Osteocyte (in vitro differentiated cells): ENCODE results near the gene LPIN1. TPM values are rescaled to one million over a fixed set of nuclear protein-coding genes. Genes with fewer than 3 reads are reported as not detected.

Source experiments
- DNase-seq: peaks from one replicate; pipeline ENCODE4 v3.0.0; 2021; ENCODE audit warnings: mixed read lengths; ENCODE audit not compliant: unreplicated experiment; ENCODE audit errors: extremely low spot score
- H3K27ac Mint-ChIP-seq: one replicate; pipeline ENCODE4 v1.8.0; 2021; ENCODE audit warnings: mild to moderate bottlenecking, mixed read lengths; ENCODE audit not compliant: unreplicated experiment
- H3K27me3 Mint-ChIP-seq: one replicate; pipeline ENCODE4 v1.8.0; 2021; ENCODE audit warnings: mixed read lengths; ENCODE audit not compliant: unreplicated experiment
- H3K36me3 Mint-ChIP-seq: one replicate; pipeline ENCODE4 v1.8.0; 2021; ENCODE audit warnings: mixed read lengths; ENCODE audit not compliant: unreplicated experiment
- H3K4me1 Mint-ChIP-seq: one replicate; pipeline ENCODE4 v1.8.0; 2021; ENCODE audit warnings: mixed read lengths; ENCODE audit not compliant: unreplicated experiment
- H3K4me3 Mint-ChIP-seq: one replicate; pipeline ENCODE4 v1.8.0; 2021; ENCODE audit warnings: mild to moderate bottlenecking, moderate library complexity, mixed read lengths; ENCODE audit not compliant: unreplicated experiment
- H3K9me3 Mint-ChIP-seq: one replicate; pipeline ENCODE4 v1.8.0; 2021; ENCODE audit warnings: mixed read lengths; ENCODE audit not compliant: unreplicated experiment
- CTCF ChIP-seq: fragments of 200-600 bp; sonication (generic); IDR thresholded peaks from 2 replicates; pipeline ENCODE4 v1.5.0; 2021; ENCODE audit warnings: antibody characterized with exemption, mild to moderate bottlenecking, moderate library complexity
- total RNA-seq: library from RNA; stranded (reverse); gene quantifications from 2 replicates; pipeline ENCODE4 v1.2.1, GENCODE V29; 2021

LPIN1 gene
- total RNA-seq, 1 donor from 2014 or later: 26.7 TPM

- Mint-ChIP-seq H3K4me3 (no peak overlapping the region), H3K27me3 (no peaks in the 10 kb centered on the region), H3K9me3 (no peaks in the 10 kb centered on the region), H3K4me1 (peaks cover 19% of the 10 kb centered on the region), H3K36me3 (no peaks in the 10 kb centered on the region), H3K27ac (no peak overlapping the region)
- TF ChIP-seq CTCF: no peak
- no peak for DNase-seq
These were observed 46.5 kb upstream of the LPIN1 start for GRCh38 chr2:11699686-11700670.

GRCh38 chr2:11701206-11701605, 45.2 kb upstream of the LPIN1 start:
- no peaks in the 10 kb centered on the region for H3K27me3 Mint-ChIP-seq
- no peak overlapping the region for H3K4me3 Mint-ChIP-seq
- no peaks in the 10 kb centered on the region for H3K36me3 Mint-ChIP-seq
- DNase-seq: no peak
- H3K27ac Mint-ChIP-seq: no peak overlapping the region
- peaks cover 19% of the 10 kb centered on the region for H3K4me1 Mint-ChIP-seq
- H3K9me3 Mint-ChIP-seq: peaks cover 7% of the 10 kb centered on the region
- TF ChIP-seq CTCF: no peak

GRCh38 chr2:11701751-11702301, 44.6 kb upstream of the LPIN1 start:
- no peak for DNase-seq
- Mint-ChIP-seq H3K4me1 (peaks cover 17% of the 10 kb centered on the region), H3K36me3 (no peaks in the 10 kb centered on the region), H3K4me3 (no peak overlapping the region), H3K27me3 (no peaks in the 10 kb centered on the region), H3K27ac (no peak overlapping the region), H3K9me3 (peaks cover 9% of the 10 kb centered on the region)
- no peak for TF ChIP-seq CTCF

GRCh38 chr2:11702946-11703345, 43.5 kb upstream of the LPIN1 start:
- no peak for TF ChIP-seq CTCF
- no peak overlapping the region for H3K4me3 Mint-ChIP-seq
- no peak for DNase-seq

GRCh38 chr2:11703700-11704099, 42.7 kb upstream of the LPIN1 start:
- DNase-seq: no peak
- TF ChIP-seq CTCF: no peak
- no peaks in the 10 kb centered on the region for H3K27me3 Mint-ChIP-seq
- H3K36me3 Mint-ChIP-seq: no peaks in the 10 kb centered on the region
- peaks cover 7% of the 10 kb centered on the region for H3K4me1 Mint-ChIP-seq
- H3K9me3 Mint-ChIP-seq: peaks cover 9% of the 10 kb centered on the region
- no peak overlapping the region for H3K4me3 Mint-ChIP-seq
- no peak overlapping the region for H3K27ac Mint-ChIP-seq

More at GRCh38 chr2:11702946-11703345, 43.5 kb upstream of the LPIN1 start:
- H3K36me3 Mint-ChIP-seq: no peaks in the 10 kb centered on the region
- H3K27ac Mint-ChIP-seq: no peak overlapping the region
- no peaks in the 10 kb centered on the region for H3K27me3 Mint-ChIP-seq
- H3K4me1 Mint-ChIP-seq: peaks cover 7% of the 10 kb centered on the region
- peaks cover 9% of the 10 kb centered on the region for H3K9me3 Mint-ChIP-seq
